ENCODE results near the gene ELF5.

DNA sequence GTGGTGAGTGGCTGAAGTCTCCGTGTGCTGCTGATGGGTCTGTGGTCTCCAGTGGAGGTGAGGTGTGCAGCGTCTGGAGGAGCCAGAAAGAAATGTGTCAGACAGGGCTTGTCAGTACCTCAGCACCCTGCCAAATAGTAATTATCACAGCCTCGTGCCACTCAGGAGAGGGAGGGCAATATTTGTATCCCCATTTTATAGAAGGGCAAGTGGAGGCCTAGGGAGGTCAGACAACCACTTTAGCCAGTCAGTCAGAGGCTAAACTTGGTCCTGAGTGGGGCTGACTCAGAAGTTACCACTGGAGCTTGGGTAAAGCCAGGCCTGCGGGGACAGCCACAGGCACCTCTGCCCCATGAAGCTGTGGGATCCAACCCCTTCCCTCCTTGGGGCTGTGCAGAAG, 11.5 kb upstream of the ELF5 start:
- TF ChIP-seq POLR2A (IDR thresholded peaks at IDR 0.05): no peak
- TF ChIP-seq, protein P1, sequence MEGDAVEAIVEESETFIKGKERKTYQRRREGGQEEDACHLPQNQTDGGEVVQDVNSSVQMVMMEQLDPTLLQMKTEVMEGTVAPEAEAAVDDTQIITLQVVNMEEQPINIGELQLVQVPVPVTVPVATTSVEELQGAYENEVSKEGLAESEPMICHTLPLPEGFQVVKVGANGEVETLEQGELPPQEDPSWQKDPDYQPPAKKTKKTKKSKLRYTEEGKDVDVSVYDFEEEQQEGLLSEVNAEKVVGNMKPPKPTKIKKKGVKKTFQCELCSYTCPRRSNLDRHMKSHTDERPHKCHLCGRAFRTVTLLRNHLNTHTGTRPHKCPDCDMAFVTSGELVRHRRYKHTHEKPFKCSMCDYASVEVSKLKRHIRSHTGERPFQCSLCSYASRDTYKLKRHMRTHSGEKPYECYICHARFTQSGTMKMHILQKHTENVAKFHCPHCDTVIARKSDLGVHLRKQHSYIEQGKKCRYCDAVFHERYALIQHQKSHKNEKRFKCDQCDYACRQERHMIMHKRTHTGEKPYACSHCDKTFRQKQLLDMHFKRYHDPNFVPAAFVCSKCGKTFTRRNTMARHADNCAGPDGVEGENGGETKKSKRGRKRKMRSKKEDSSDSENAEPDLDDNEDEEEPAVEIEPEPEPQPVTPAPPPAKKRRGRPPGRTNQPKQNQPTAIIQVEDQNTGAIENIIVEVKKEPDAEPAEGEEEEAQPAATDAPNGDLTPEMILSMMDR (IDR thresholded peaks at IDR 0.05): no peak
